ENCODE results near the gene SNAI3. TPM values are rescaled to one million over a fixed set of nuclear protein-coding genes. Genes with fewer than 3 reads are reported as not detected.

SNAI3 gene
- total and polyA plus RNA-seq, 3 experiments from 2014 or later: 2.2 to 13.5 (median 2.8) TPM

DNA sequence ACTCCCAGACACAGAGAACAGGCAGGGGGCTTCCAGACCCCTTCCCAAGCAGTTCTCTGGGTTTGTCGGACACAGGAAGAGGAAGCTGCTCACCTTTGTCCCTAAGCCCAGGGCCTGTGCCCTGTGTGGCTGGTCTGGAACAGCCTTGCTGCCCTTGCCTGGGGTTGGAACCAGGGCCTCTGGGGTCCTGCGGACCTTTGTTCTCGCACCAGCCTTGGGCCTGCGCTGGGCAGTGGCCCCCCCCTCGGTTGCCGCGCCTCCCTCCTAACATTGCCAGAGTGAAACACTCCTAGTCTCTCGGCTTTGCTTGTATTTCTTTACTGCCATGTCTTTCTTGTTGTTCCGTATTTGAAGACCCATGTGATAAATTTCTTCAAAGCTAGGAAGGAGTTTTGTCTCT lies 56.5 kb downstream of the SNAI3 start:
- peaks cover 6% of the 10 kb centered on the region for H3K4me1 ChIP-seq (ENCODE audit: insufficient read depth, low read length)
- ChIA-PET POLR2A (interaction anchor here (1.0 kb wide), 1 partner anchor 19 kb away, joined by 3 read pairs; no protein-coding TSS in a partner anchor), CTCF (interaction anchor here (4.2 kb wide), 1 partner anchor 9 kb away, joined by 21 read pairs; no protein-coding TSS in a partner anchor)
- H3K4me3 Mint-ChIP-seq: peak overlapping the region in 1 of 7 donors; percentile 24
- peak overlapping the region in 3 of 8 donors; percentile 29 to 95 (median 45) for H3K27ac Mint-ChIP-seq
- no peak overlapping the region for H3K27ac ChIP-seq (ENCODE audit: low read depth, low read length)
- no peak for DNase-seq
- peaks cover 5 to 16% (median 7%) of the 10 kb centered on the region in 3 donors for H3K4me1 Mint-ChIP-seq
- no peaks in the 10 kb centered on the region for H3K9me3 Mint-ChIP-seq
- peaks cover 0 to 73% (median 3%) of the 10 kb centered on the region in 3 donors for H3K36me3 Mint-ChIP-seq
- no peak overlapping the region for H3K4me3 ChIP-seq (ENCODE audit: low read length)
- H3K27me3 Mint-ChIP-seq: no peaks in the 10 kb centered on the region
- no peaks in the 10 kb centered on the region for H3K9me3 ChIP-seq (ENCODE audit: low read length)
- no peaks in the 10 kb centered on the region for H3K27me3 ChIP-seq (ENCODE audit: insufficient read depth, low read length, poor library complexity, severe bottlenecking)
- peaks cover 22% of the 10 kb centered on the region for H3K36me3 ChIP-seq (ENCODE audit: insufficient read depth, low read length)

DNA sequence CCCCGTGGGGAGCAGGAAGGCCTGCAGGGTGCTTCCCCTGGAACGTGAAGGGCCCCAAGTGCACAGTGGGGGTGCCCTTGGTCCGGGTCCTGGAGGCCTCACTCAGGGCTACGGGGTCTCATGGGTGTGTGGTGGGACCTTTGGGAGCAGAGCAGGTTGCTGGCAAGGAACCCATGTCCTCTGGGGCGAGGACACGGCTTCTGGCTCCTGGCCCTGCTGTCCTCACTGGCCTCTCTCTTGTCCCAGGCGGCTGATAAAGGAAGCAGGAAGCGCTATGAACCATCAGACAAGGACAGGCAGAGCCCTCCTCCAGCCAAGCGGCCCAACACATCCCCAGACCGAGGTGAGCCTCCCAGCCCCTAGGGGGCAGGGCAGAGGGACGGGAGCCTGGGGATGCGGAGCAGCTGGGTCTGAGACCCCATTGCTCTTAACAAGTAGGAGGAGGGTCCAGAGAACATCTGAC lies 57.8 kb downstream of the SNAI3 start:
- Histone ChIP-seq H3K36me3 (ENCODE audit: insufficient read depth, low read length) (peaks cover 30% of the 10 kb centered on the region), H3K4me1 (ENCODE audit: insufficient read depth, low read length) (peaks cover 1% of the 10 kb centered on the region), H3K9me3 (ENCODE audit: low read length) (no peaks in the 10 kb centered on the region), H3K27me3 (ENCODE audit: insufficient read depth, low read length, poor library complexity, severe bottlenecking) (no peaks in the 10 kb centered on the region), H3K4me3 (ENCODE audit: low read length) (no peak overlapping the region), H3K27ac (ENCODE audit: low read depth, low read length) (peak overlapping the region; percentile 33)
- ChIA-PET CTCF (no interaction called here), POLR2A (no interaction called here)
- peaks cover 2 to 17% (median 6%) of the 10 kb centered on the region in 3 donors for H3K4me1 Mint-ChIP-seq
- peaks cover 0 to 82% (median 3%) of the 10 kb centered on the region in 3 donors for H3K36me3 Mint-ChIP-seq
- H3K9me3 Mint-ChIP-seq: no peaks in the 10 kb centered on the region
- no peak for DNase-seq
- no peaks in the 10 kb centered on the region for H3K27me3 Mint-ChIP-seq
- peak overlapping the region in 4 of 8 donors; percentile 23 to 86 (median 56) for H3K27ac Mint-ChIP-seq
- H3K4me3 Mint-ChIP-seq: no peak overlapping the region

Other genes with a start within 250 kb of the SNAI3 start
- 10 to 100 TPM; 15.5 to 16.7 TPM for gene ZFPM1, start 233.2 kb downstream of the SNAI3 start, total RNA-seq
- gene ZFPM1, start 233.2 kb downstream of the SNAI3 start, polyA plus RNA-seq: 0.71 TPM
- gene ZC3H18, start 116.1 kb downstream of the SNAI3 start, total RNA-seq: 100 to 1,000 TPM in 1 of 2 experiments, 10 to 100 TPM in 1; 91.4 to 102 TPM
- gene ZC3H18, start 116.1 kb downstream of the SNAI3 start, polyA plus RNA-seq: 21.6 TPM
- under 1 TPM in 1 of 2 experiments, not detected in 1; 0.22 TPM for gene IL17C, start 47.9 kb downstream of the SNAI3 start, total RNA-seq
- gene IL17C, start 47.9 kb downstream of the SNAI3 start, polyA plus RNA-seq: not detected
- gene CYBA, start 35.5 kb downstream of the SNAI3 start, total RNA-seq: 100 to 1,000 TPM; 208 to 237 TPM
- gene CYBA, start 35.5 kb downstream of the SNAI3 start, polyA plus RNA-seq: 1,129 TPM
- 10 to 100 TPM; 58.0 to 59.7 TPM for gene MVD, start 23.4 kb downstream of the SNAI3 start, total RNA-seq
- 25.6 TPM for gene MVD, start 23.4 kb downstream of the SNAI3 start, polyA plus RNA-seq
- gene RNF166, start 19.9 kb upstream of the SNAI3 start, total RNA-seq: 10 to 100 TPM; 51.7 to 56.2 TPM
- 122 TPM for gene RNF166, start 19.9 kb upstream of the SNAI3 start, polyA plus RNA-seq
- gene CTU2, start 20.0 kb upstream of the SNAI3 start, total RNA-seq: 10 to 100 TPM; 68.6 to 69.0 TPM
- 21.6 TPM for gene CTU2, start 20.0 kb upstream of the SNAI3 start, polyA plus RNA-seq
- gene PIEZO1, start 98.7 kb upstream of the SNAI3 start, total RNA-seq: 100 to 1,000 TPM; 215 to 230 TPM
- 58.4 TPM for gene PIEZO1, start 98.7 kb upstream of the SNAI3 start, polyA plus RNA-seq
- 100 to 1,000 TPM in 1 of 2 experiments, 10 to 100 TPM in 1; 97.6 to 106 TPM for gene CDT1, start 117.3 kb upstream of the SNAI3 start, total RNA-seq
- 0.26 TPM for gene CDT1, start 117.3 kb upstream of the SNAI3 start, polyA plus RNA-seq
- gene APRT, start 125.4 kb upstream of the SNAI3 start, total RNA-seq: 100 to 1,000 TPM; 338 to 348 TPM
- 490 TPM for gene APRT, start 125.4 kb upstream of the SNAI3 start, polyA plus RNA-seq
- gene GALNS, start 170.4 kb upstream of the SNAI3 start, total RNA-seq: 10 to 100 TPM; 19.2 to 22.5 TPM
- 13.0 TPM for gene GALNS, start 170.4 kb upstream of the SNAI3 start, polyA plus RNA-seq
- gene TRAPPC2L, start 170.6 kb upstream of the SNAI3 start, total RNA-seq: 100 to 1,000 TPM in 1 of 2 experiments, 10 to 100 TPM in 1; 90.0 to 104 TPM
- gene TRAPPC2L, start 170.6 kb upstream of the SNAI3 start, polyA plus RNA-seq: 106 TPM
- gene PABPN1L, start 180.2 kb upstream of the SNAI3 start, total RNA-seq: not detected
- gene PABPN1L, start 180.2 kb upstream of the SNAI3 start, polyA plus RNA-seq: not detected